Loucy (cell line): Measurements from ENCODE around the gene CPSF4L.

Experiments
- CTCF ChIP-seq: fragments of 200-600 bp; sonication (generic); conservative IDR thresholded peaks from 2 replicates; pipeline ENCODE4 v1.5.1; 2014; ENCODE audit warnings: mild to moderate bottlenecking, antibody characterized with exemption, low read length
- EZH2phosphoT487 ChIP-seq: fragments of 200-600 bp; IDR thresholded peaks from 2 replicates; pipeline ENCODE4 v1.6.1; 2018; ENCODE audit warnings: antibody characterized with exemption, mild to moderate bottlenecking, moderate library complexity, borderline replicate concordance

GRCh38 chr17:73205459-73205961, 56.2 kb downstream of the CPSF4L start:
- no peak for TF ChIP-seq CTCF
- no peak for TF ChIP-seq EZH2phosphoT487
